GM12891 (cell line): Measurements from ENCODE around the gene PHACTR3. TPM values are rescaled to one million over a fixed set of nuclear protein-coding genes. Genes with fewer than 3 reads are reported as not detected.
"Not testable (repeated sequence)": the region's sequence is repeated elsewhere in the genome, so short reads cannot be mapped to it uniquely, and the experiment has no call there.

Experiments used
- DNase-seq: peaks from one replicate; pipeline ENCODE4 v3.0.0; 2011; ENCODE audit warnings: low spot score; ENCODE audit not compliant: insufficient read length
- FAIRE-seq: peaks from 2 replicates; lab custom pipeline; 2011; peaks lifted over from hg19 to GRCh38; lab: Jason Lieb, UNC
- PAX5 ChIP-seq: IDR thresholded peaks from 2 replicates; pipeline ENCODE4 v1.6.1; 2011; ENCODE audit warnings: low read length, moderate library complexity, mild to moderate bottlenecking; ENCODE audit not compliant: insufficient read depth, severe bottlenecking
- POLR2A ChIP-seq: IDR thresholded peaks from 2 replicates; pipeline ENCODE4 v1.6.1; 2011; ENCODE audit warnings: low read depth, low read length, control low read depth
- POLR2AphosphoS5 ChIP-seq: IDR thresholded peaks from 2 replicates; pipeline ENCODE4 v1.6.1; 2011; ENCODE audit warnings: low read depth, low read length, control low read depth
- POU2F2 ChIP-seq: IDR thresholded peaks from 2 replicates; pipeline ENCODE4 v1.6.1; 2011; ENCODE audit warnings: low read depth, mild to moderate bottlenecking, control low read depth, low read length, moderate library complexity
- SPI1 ChIP-seq: IDR thresholded peaks from 2 replicates; pipeline ENCODE4 v1.6.1; 2011; ENCODE audit warnings: low read depth, low read length, control low read depth
- TAF1 ChIP-seq: IDR thresholded peaks from 2 replicates; pipeline ENCODE4 v1.6.1; 2011; ENCODE audit warnings: low read depth, low read length, control low read depth
- polyA plus RNA-seq: library from polyadenylated mRNA; unstranded; fragments of >200 nt; gene quantifications from one replicate; pipeline ENCODE4 v1.2.1, GENCODE V29; 2012; ENCODE audit warnings: low read depth, missing spikeins, inconsistent platforms; ENCODE audit not compliant: missing spikeins

Gene PHACTR3
- polyA plus RNA-seq: 0.09 TPM

DNA sequence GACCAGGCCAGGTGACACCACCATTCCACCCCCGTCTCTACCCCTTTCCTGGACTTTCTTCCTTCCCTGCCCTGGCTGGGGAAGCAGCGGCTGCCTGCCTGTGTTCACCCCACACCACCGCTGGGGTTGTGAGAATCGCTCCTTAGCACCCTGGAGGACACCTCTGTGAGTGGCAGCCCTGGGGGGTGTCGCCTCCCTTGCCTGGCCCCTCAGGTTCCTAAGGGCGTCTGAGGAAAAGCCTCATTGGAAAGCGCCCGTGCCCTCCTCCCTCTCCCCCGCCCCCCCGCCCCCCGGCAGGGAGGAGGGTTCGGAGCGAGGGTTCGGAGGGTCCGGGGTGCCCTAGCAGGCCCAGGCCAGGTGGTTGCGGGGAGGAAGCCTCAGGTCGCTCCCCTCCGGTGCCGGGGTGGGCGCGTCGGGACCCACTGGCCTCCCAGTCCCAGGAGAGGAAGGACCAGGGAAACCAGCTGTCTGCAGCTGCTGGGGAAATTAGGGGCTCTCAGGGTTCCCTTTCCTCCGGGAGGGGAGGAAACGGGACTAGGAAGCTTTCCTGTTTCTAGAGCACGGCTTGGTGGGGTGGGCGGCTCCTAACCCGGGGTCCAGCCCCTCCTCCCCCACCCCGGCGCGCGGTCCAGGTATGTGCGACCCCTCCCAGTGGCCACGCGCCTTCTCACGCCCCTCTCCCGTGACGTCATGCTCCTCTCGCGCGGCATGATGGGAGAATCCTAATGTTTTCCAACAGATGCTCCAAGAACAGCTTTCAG lies at the start of gene PHACTR3:
Gene PHACTR3 (plus strand): TSS at position 760 of the 761 bp plus-strand sequence. CDS start 475 bp downstream, outside the sequence.
- FAIRE-seq (no peak), DNase-seq (no peak)
- TF ChIP-seq POU2F2 (no peak), PAX5 (no peak), SPI1 (no peak), POLR2A (no peak), TAF1 (no peak), POLR2AphosphoS5 (no peak)

DNA sequence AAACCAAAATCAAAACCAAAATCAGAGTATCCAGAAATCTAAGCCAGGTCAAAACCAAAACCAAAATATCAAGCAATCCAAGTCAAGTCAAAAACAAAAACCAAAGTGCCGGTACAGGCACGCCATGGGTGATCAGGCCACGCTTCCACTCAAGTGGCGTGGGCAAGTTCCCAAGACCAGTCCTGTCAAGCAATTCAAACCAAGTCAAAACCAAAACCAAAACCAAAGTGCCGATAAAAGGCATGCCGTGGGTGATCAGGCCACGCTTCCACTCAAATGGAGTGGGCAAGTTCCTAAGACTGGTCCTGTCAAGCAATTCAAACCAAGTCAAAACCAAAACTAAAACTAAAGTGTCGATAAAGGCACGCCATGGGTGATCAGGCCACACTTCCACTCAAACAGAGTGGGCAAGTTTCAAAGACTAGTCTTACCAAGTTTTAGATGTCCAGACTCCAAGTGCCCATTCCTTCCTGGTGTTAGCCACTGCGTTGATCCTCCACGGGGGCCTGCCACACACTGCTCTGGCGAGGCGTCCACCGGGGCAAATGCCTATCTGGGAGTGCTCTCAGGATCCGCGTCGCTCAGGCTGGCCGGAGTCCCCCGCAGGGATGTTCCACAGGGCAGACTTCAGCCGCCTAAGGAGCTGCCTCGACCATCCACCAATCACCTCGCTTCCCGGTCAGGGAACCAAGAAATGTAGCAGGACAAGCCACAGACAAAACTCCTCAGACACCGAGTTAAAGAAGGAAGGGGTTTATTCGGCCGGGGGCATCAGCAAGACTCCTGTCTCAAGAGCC lies 46.4 kb upstream of the PHACTR3 start:
- FAIRE-seq: not testable (repeated sequence)

DNA sequence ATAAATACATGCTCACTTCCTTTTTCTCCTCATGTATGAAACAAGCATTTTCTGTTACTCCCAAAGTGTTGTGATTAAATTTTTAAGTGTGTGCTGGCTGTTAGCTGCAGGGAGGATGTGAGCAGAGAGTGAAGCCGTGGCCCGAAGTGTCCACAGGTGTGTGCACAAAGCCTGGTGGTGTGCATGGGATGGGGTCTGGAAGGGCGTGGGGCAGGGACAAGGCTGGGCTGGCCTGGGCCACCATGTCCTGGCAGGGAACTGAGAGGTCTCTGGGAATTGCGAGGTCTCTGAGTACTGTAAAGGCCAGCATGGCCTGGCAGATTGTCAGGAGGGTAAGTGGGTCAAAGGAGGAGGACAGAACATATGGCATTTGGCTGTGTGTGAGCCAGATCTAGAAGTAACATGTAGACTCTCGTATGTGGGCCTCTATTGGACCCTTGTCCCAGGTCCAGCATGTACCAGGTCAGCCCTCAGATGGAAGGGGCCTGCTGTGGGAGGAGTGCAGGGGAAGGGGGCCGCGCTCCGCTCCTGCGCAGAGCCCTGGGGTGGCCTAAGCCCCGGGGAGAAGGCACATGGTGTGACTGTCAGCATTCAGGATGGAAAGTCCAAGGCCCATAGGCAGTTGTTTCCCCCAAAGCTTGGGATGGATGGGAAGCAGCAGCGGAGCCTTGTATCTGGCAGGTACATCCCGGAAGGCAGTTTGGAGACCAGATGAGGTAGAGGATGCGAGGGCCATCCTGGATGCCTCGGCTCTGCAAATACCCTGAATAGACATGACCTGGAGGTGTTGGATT lies 45.1 kb upstream of the PHACTR3 start:
- TF ChIP-seq SPI1 (no peak), POLR2AphosphoS5 (no peak), POU2F2 (no peak), TAF1 (no peak), POLR2A (no peak), PAX5 (no peak)
- FAIRE-seq (no peak), DNase-seq (no peak)

More for the DNA sequence above, 46.4 kb upstream of the PHACTR3 start:
- not testable (repeated sequence) for DNase-seq

DNA sequence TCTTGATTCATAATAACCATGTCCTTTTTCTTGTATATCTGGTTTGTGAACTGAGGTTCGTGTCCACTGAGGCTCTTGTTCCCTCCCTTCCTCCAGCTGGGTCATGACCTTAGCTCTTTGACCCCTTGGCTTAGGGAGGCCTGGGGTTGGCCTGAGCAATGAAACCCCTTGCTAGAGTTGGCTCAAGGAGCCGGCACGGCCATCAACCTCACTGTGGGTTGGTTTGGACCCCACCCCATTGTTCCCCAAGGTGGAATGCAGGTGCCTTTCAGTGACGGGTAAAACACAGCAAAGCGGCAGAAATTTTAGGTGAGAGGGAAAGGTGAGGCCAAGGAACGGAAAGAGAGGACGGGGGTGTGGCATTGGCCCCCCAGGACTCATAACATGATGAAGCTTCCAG lies 44.5 kb upstream of the PHACTR3 start:
- DNase-seq (no peak), FAIRE-seq (no peak)
- no peak for TF ChIP-seq POLR2A
- no peak for TF ChIP-seq POLR2AphosphoS5
- no peak for TF ChIP-seq SPI1
- TF ChIP-seq POU2F2: no peak
- no peak for TF ChIP-seq PAX5
- no peak for TF ChIP-seq TAF1

DNA sequence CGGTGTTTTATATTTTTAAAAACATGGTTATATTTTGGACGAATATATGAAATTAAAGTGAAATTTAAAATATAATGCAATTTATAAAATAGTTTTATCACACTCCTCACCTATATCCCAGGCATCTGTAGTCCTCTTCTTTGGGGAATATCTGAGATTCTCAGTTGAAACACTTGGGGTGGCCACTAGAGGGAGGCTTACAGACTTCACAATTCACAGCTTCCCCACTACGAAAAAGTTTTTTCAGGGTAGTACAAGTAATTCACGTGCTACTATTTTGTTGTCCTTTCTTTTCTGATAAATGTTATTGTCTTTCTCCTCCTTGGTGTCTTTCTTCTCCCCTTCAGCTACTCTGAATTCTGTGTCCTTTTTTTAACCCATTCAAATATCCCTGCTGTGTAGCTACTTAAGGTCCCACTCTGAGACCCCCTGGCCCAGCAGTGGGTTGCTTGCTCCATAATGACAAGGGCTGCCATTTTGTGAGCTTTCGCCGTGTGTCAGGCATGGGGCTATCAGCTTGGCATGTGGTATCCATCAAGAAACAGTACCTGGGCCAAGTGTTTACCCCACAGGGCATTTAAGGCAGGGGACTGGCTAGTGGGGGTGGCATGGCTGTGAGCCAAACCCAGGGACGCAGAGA lies 43.6 kb upstream of the PHACTR3 start:
- DNase-seq: no peak
- TF ChIP-seq SPI1 (no peak), PAX5 (no peak), POLR2AphosphoS5 (no peak), POU2F2 (no peak), TAF1 (no peak), POLR2A (no peak)
- FAIRE-seq: no peak

DNA sequence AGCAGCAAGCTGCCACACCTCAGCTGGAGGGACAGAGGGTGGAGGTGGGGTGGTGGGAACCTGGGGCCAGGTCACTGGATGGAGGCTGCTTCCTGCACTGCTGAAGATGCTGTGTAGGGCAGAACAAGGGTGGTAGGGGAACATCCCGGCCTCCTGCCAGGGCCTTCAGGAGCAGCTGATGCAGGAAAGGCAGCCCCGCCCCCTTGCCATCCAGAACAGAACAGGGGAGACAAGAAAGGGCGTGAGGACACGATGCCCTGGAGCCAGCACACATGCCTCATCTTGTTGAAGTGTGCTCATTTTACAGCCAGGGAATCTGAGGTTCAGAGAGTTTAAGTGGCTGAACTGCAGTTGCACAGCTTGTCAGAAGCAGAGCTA lies 43.1 kb upstream of the PHACTR3 start:
- FAIRE-seq: no peak
- no peak for DNase-seq
- no peak for TF ChIP-seq PAX5
- TF ChIP-seq TAF1: no peak
- no peak for TF ChIP-seq POLR2AphosphoS5
- no peak for TF ChIP-seq SPI1
- TF ChIP-seq POU2F2: no peak
- no peak for TF ChIP-seq POLR2A

DNA sequence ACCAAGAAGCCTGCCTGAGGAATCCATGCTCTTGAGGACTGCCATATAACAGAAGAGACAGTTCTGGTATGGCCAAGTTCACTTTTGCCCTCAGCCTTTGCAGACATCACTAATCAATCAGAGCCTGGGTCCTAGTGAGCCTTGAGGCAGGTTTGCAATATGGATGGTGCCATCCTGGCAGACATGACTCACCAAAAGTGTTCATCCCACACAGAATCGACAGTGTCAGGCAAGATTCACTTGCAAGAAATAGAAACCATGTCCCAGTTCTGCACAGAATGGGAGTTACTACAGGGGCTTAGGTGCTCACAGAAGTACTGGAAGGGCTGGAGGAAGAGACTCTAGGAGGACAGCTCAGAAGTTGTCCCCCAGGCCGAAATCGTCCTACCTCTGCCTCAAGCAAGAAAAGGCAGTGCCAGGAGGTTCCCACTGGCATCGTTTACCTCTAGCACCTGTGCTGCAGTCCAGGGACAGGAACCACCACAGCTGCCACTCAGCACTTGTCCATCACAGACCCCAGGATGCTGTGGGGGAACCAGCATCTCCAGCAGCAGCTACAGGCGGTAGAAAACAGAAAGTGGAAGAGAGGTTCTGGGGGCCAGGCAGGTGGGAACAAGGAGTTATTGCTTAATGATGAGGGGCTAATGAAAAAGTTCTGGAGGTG lies 42.6 kb upstream of the PHACTR3 start:
- DNase-seq (no peak), FAIRE-seq (no peak)
- TF ChIP-seq POLR2AphosphoS5 (no peak), POU2F2 (no peak), SPI1 (no peak), TAF1 (no peak), POLR2A (no peak), PAX5 (no peak)

DNA sequence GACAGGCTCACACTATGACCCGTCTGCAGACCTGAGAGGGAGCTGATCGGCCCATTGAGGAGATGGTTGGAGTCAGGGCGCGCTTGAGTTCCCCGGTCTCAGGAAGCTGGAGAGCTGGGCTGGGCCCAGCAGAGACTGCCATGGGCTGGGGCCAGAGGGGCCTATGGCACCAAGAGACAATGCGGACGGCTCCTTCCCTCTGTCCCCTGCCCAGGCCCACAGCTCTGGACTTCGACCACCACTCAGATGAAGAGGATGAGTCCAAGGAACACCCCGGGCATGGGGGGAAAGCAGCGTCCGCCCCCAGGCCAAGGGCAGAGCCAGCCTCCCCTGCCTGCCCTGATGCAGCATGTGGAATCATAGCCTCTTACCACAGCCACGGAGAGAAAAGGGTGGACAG lies 40.2 kb upstream of the PHACTR3 start:
- FAIRE-seq (no peak), DNase-seq (no peak)
- TF ChIP-seq PAX5: no peak
- no peak for TF ChIP-seq POU2F2
- TF ChIP-seq POLR2A: no peak
- TF ChIP-seq SPI1: no peak
- TF ChIP-seq POLR2AphosphoS5: no peak

DNA sequence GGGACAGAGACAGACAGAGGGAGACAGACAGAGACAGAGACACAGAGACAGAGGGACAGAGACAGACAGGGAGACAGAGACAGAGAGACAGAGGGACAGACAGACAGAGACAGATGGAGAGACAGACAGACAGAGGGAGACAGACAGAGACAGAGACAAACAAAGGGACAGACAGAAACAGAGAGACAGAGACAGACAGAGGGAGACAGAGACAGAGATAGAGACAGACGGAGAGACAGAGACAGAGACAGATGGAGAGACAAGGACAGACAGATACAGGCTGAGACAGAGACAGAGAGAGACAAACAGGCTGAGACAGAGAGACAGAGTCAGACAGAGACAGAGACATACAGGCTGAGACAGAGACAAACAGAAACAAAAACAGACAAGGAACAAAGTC lies 39.4 kb upstream of the PHACTR3 start:
- FAIRE-seq (no peak), DNase-seq (no peak)
- TF ChIP-seq POLR2AphosphoS5 (no peak), TAF1 (no peak), POLR2A (no peak), SPI1 (no peak), POU2F2 (no peak), PAX5 (no peak)
